H1 (cell line): ENCODE results near the gene FANCE.

ENCODE experiments used
- ATF2 ChIP-seq: IDR thresholded peaks from 2 replicates; pipeline ENCODE4 v1.6.1; 2012; ENCODE audit warnings: low read length, inconsistent platforms
- BRCA1 ChIP-seq: IDR thresholded peaks from 2 replicates; pipeline ENCODE4 v1.6.1; 2012; ENCODE audit warnings: low read depth, low read length, improper control_type of control experiment
- CBX5 ChIP-seq: fragments of 300-800, 300-1000 bp; sonication (generic); IDR thresholded peaks from 2 replicates; pipeline ENCODE4 v1.7.1; 2016; ENCODE audit warnings: antibody characterized with exemption, low read length, low read depth
- CEBPB ChIP-seq: IDR thresholded peaks from 2 replicates; pipeline ENCODE4 v1.6.1; 2012; ENCODE audit warnings: low read depth, low read length
- CTCF ChIP-seq, 3 experiments: IDR thresholded peaks; 1 replicate in 2 of 3; 2 replicates in 1 of 3; pipeline versions ENCODE4 v1.5.1 to v1.6.1; 2011; ENCODE audit warnings: low read length in 3 of 3, mild to moderate bottlenecking in 3 of 3, inconsistent platforms in 2 of 3, low read depth in 1 of 3, moderate library complexity in 1 of 3; ENCODE audit not compliant: insufficient read depth in 1 of 3; ENCODE audit errors: control extremely low read depth in 1 of 3
- E2F6 ChIP-seq: IDR thresholded peaks from 2 replicates; pipeline ENCODE4 v1.6.1; 2012; ENCODE audit warnings: inconsistent platforms
- HDAC6 ChIP-seq: IDR thresholded peaks from one replicate; pipeline ENCODE4 v1.7.1; 2012; ENCODE audit warnings: low read depth, mild to moderate bottlenecking, inconsistent platforms, low read length, moderate library complexity
- MAFK ChIP-seq: IDR thresholded peaks from 2 replicates; pipeline ENCODE4 v1.6.1; 2012; ENCODE audit warnings: low read depth, mild to moderate bottlenecking, improper control_type of control experiment, low read length
- MAX ChIP-seq: IDR thresholded peaks from 2 replicates; pipeline ENCODE4 v1.6.1; 2012; ENCODE audit warnings: inconsistent platforms
- POLR2A ChIP-seq, 2 experiments: IDR thresholded peaks; 1 replicate in 1 of 2; 2 replicates in 1 of 2; pipeline ENCODE4 v1.6.1; 2011; ENCODE audit warnings: low read depth in 2 of 2, low read length in 2 of 2, mild to moderate bottlenecking in 2 of 2; ENCODE audit errors: control extremely low read depth in 1 of 2
- SIN3A ChIP-seq, 2 experiments: IDR thresholded peaks in 1 of 2; conservative IDR thresholded peaks in 1 of 2; 2 replicates each; pipeline ENCODE4 v1.6.1; 2011 to 2012; ENCODE audit warnings: low read length in 2 of 2, improper control_type of control experiment in 1 of 2, low read depth in 1 of 2, mild to moderate bottlenecking in 1 of 2
- USF2 ChIP-seq: IDR thresholded peaks from 2 replicates; pipeline ENCODE4 v1.6.1; 2011; ENCODE audit warnings: low read length, improper control_type of control experiment
- ZNF274 ChIP-seq: IDR thresholded peaks from 2 replicates; pipeline ENCODE4 v1.7.0; 2012; ENCODE audit warnings: low read length, borderline replicate concordance; ENCODE audit errors: extremely low read depth

GRCh38 chr6:35410131-35410530 is 42.0 kb upstream of the FANCE start:
- no peak for TF ChIP-seq CTCF (IDR thresholded peaks at IDR 0.05; ENCODE audit: control extremely low read depth in 1 of 3, insufficient read depth in 1 of 3, low read depth in 1 of 3, low read length in 3 of 3)
- TF ChIP-seq USF2, result no peak
- TF ChIP-seq MAFK, result no peak
- no peak for TF ChIP-seq E2F6
- no peak for TF ChIP-seq ATF2
- no peak for TF ChIP-seq MAX
- no peak for TF ChIP-seq CBX5
- TF ChIP-seq CEBPB, result no peak
- TF ChIP-seq SIN3A (conservative IDR thresholded peaks at IDR 0.05 in 1 of 2, IDR thresholded peaks at IDR 0.05 in 1 of 2; ENCODE audit: low read depth in 1 of 2, low read length in 2 of 2), result no peak
- TF ChIP-seq ZNF274, result no peak
- TF ChIP-seq BRCA1, result no peak
- no peak for TF ChIP-seq HDAC6
- no peak for TF ChIP-seq POLR2A (IDR thresholded peaks at IDR 0.05; ENCODE audit: control extremely low read depth in 1 of 2, low read depth in 2 of 2, low read length in 2 of 2)
